GM10248 (cell line): ENCODE data around the gene KCTD10.

ENCODE experiments used
- CTCF ChIA-PET: fragments of 300-600 bp; sonication (Branson Sonifier 250); formaldehyde crosslinking; extraction: SDS; loops from one replicate; lab custom pipeline; 2021; ENCODE audit warnings: antibody characterized with exemption; lab: Yijun Ruan, JAX
- POLR2A ChIA-PET: fragments of 350-650 bp; sonication (Branson Sonifier 250); formaldehyde crosslinking; extraction: SDS; loops from one replicate; lab custom pipeline; 2020; ENCODE audit warnings: antibody characterized with exemption; lab: Yijun Ruan, JAX
- DNase-seq: peaks from one replicate; pipeline ENCODE4 v3.0.0; 2012; ENCODE audit errors: extremely low spot score
- CTCF ChIP-seq: IDR thresholded peaks from 2 replicates; pipeline ENCODE4 v1.5.1; 2012; ENCODE audit warnings: mild to moderate bottlenecking, low read depth; ENCODE audit errors: extremely low read depth, missing control alignments, control extremely low read depth

Gene KCTD10

GRCh38 chr12:109477185-109477962, at the start of gene KCTD10, which contains the start of gene UBE3B:
Gene KCTD10 (minus strand): TSS chr12:109477300. CDS start chr12:109477262, 38 bp downstream.
Gene UBE3B (plus strand): TSS chr12:109477634. CDS start chr12:109483552, 5,918 bp downstream.
- TF ChIP-seq CTCF, result no peak
- CTCF ChIA-PET, result interaction anchor here (0.7 to 1.1 kb wide), 4 partner anchors 11 to 120 kb away, joined by 3 to 4 read pairs (median 3); no protein-coding TSS in a partner anchor
- DNase-seq, result peak; percentile 94
- POLR2A ChIA-PET, result interaction anchor here (0.6 kb wide), 1 partner anchor 1208 kb away, joined by 3 read pairs; no protein-coding TSS in a partner anchor

GRCh38 chr12:109525279-109525585, 48.1 kb upstream of the KCTD10 start:
- CTCF ChIA-PET, result interaction anchor here (1.6 to 2.5 kb wide), 4 partner anchors 8 to 250 kb away, joined by 3 to 8 read pairs (median 8); no protein-coding TSS in a partner anchor
- no peak for TF ChIP-seq CTCF
- no peak for DNase-seq
- POLR2A ChIA-PET, result no interaction called here

GRCh38 chr12:109524466-109525278, 47.6 kb upstream of the KCTD10 start:
- DNase-seq, result no peak
- ChIA-PET CTCF (interaction anchor here (1.6 to 2.5 kb wide), 4 partner anchors 7 to 250 kb away, joined by 3 to 8 read pairs (median 8); no protein-coding TSS in a partner anchor), POLR2A (no interaction called here)
- no peak for TF ChIP-seq CTCF

- ChIA-PET POLR2A (no interaction called here), CTCF (interaction anchor here (0.6 to 2.5 kb wide), 5 partner anchors 11 to 252 kb away, joined by 3 to 8 read pairs (median 3); no protein-coding TSS in a partner anchor)
- TF ChIP-seq CTCF, result no peak
- no peak for DNase-seq
Observed at GRCh38 chr12:109523504-109523903, 46.4 kb upstream of the KCTD10 start.

GRCh38 chr12:109523071-109523470, 46.0 kb upstream of the KCTD10 start:
- no peak for DNase-seq
- CTCF ChIA-PET, result interaction anchor here (0.6 to 2.5 kb wide), 5 partner anchors 12 to 252 kb away, joined by 3 to 8 read pairs (median 3); no protein-coding TSS in a partner anchor
- POLR2A ChIA-PET, result no interaction called here

More at GRCh38 chr12:109523071-109523470, 46.0 kb upstream of the KCTD10 start:
- no peak for TF ChIP-seq CTCF
